Stimulated activated CD4-positive, alpha-beta T cell treated with anti-CD3 and anti-CD28 coated beads, Interleukin-15, amount 100 ng/mL, for 1 hour (primary cell): ENCODE results near the gene SLC30A2.
"Not testable (repeated sequence)": the region's sequence is repeated elsewhere in the genome, so short reads cannot be mapped to it uniquely, and the experiment has no call there.

Source experiments
- DNase-seq, 2 donors: peaks; one replicate each; pipeline ENCODE4 v3.0.0-alpha.2; 2020; ENCODE audit warnings: low read depth in 1 of 2, low spot score in 1 of 2

The SLC30A2 gene

GRCh38 chr1:26045722-26046245 lies at the start of gene SLC30A2:
Gene SLC30A2, minus strand, starts transcription at chr1:26046118. Its CDS starts 222 bp downstream, at chr1:26045896.
- no peak for DNase-seq

GRCh38 chr1:26094677-26095383 lies 48.9 kb upstream of the SLC30A2 start:
- no peak for DNase-seq

- DNase-seq: no peak
Observed at GRCh38 chr1:26094076-26094669, 48.3 kb upstream of the SLC30A2 start.

- not testable (repeated sequence) for DNase-seq
Observed at GRCh38 chr1:26093569-26093968, 47.7 kb upstream of the SLC30A2 start.

- no peak for DNase-seq
Observed at GRCh38 chr1:26092422-26092821, 46.5 kb upstream of the SLC30A2 start.

GRCh38 chr1:26090893-26091292 lies 45.0 kb upstream of the SLC30A2 start:
- DNase-seq: no peak

DNA sequence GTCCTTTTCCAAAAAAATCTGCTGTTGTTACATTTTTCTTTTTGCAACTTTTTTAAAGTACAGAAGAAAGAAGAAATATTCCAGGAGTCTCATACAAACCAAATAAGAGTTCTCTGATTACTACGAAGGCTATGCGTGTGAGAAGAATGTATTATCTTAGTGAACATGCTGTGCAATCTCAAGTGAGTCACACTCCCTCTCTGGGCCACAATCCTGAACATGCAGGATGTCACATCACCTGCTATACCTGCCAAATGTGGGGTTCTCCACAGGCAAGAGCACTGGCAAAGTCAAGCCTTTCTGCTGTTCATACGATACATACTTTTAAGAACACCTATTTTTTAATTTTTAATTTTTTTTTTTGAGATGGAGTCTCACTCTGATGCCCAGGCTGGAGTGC lies 43.2 kb upstream of the SLC30A2 start:
- DNase-seq: no peak

- DNase-seq: no peak
Observed at GRCh38 chr1:26084844-26085243, 38.9 kb upstream of the SLC30A2 start.

DNA sequence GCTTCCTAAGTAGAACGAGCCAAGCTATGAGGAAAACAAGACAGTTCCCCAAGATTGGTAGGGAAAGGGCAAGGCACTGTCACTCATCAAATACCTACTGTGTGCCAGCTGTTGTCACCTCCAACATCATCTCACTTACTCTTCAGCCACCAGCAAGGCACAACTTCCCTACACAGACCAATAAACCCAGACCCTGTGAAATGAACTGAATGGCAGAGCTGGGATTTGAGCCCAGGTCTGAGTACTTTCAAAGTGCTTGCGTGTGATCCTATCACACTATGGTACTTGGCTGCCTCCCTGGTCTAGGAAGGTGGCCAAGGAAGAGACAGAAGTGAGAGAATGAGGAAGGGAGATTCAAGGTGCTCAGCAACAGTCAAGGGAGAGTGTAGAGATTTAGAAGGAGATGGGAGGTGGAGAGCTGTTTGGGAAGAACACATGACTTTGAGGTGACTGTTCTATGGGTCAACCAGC lies 38.2 kb upstream of the SLC30A2 start:
- no peak for DNase-seq

GRCh38 chr1:26083208-26083607 lies 37.3 kb upstream of the SLC30A2 start:
- DNase-seq: no peak

GRCh38 chr1:26082020-26082350 lies 36.1 kb upstream of the SLC30A2 start:
- no peak for DNase-seq

DNA sequence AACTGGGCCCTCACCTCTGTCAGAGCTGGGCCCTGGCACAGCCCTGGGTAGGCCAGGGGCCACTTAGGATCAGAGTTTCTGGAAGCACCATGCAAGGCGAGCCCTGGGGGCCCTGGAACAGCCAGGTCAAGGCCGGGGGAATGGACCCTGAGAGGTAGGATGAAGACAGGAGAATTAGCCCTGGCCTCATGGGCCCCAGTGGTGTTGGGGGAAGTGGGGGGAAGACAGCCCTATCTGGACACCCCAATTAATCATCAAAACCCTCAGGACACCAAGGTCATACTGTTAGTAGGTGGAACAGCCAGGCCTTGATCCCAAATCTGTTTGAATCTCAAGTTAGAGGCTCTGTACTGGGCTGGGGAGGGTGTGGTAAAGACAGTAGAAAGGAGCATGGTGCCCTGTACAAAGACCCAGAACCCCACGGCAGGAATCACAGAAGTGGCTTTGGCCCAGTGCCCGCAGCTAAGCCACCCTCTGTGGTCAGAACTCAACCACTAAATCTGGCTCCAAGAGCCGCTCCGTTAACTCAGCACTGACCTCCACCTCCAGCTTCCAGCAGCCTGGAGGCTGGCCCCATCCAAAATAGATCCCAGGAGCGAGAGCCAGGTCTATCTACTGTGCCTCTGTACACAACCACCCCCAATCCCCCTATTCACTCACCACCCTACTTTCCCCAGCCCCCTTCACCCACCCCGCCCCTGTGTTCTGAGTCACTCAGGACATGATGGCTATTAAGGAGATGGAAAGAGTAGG lies 35.5 kb upstream of the SLC30A2 start:
- DNase-seq: no peak

DNA sequence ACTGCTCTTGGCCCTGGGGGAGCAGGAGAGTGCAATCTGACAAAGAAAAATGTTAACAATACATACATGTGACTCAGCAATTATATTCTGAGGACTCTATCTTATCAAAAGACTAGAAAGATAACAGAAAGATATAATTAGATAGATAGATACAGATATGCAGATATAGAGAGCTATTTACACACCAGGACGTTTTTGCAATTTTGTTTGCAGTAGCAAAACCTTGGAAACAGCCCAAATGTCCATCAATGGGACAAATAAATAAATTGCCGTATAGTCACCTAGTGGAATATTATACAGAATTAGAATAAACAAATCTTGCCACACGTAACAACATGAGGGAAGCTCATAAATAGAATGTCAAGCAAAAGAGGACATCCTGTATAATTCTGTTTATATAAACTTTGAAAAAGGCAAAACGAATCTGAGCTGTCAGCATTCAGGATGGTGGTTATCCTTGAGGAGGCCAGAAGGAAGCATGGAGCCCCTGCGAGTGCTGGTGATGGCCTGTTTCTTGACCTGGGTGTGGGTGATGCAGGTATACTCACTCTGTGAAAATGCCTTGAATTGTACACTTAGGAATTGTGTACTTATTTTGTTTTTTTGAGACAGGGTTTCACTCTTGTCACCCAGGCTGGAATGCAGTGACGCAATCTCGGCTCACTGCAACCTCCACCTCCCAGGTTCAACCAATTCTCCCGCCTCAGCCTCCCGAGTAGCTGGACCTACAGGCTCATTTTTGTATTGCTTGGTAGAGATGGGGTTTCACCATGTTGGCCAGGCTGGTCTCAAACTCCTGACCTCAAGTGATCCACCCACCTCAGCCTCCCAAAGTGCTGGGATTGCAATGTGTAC lies 34.3 kb upstream of the SLC30A2 start:
- DNase-seq: no peak

GRCh38 chr1:26079178-26079563 lies 33.3 kb upstream of the SLC30A2 start:
- DNase-seq: no peak

- no peak for DNase-seq
Observed at GRCh38 chr1:26078286-26079177, 32.6 kb upstream of the SLC30A2 start.

- DNase-seq: no peak
Observed at GRCh38 chr1:26077524-26077923, 31.6 kb upstream of the SLC30A2 start.

DNA sequence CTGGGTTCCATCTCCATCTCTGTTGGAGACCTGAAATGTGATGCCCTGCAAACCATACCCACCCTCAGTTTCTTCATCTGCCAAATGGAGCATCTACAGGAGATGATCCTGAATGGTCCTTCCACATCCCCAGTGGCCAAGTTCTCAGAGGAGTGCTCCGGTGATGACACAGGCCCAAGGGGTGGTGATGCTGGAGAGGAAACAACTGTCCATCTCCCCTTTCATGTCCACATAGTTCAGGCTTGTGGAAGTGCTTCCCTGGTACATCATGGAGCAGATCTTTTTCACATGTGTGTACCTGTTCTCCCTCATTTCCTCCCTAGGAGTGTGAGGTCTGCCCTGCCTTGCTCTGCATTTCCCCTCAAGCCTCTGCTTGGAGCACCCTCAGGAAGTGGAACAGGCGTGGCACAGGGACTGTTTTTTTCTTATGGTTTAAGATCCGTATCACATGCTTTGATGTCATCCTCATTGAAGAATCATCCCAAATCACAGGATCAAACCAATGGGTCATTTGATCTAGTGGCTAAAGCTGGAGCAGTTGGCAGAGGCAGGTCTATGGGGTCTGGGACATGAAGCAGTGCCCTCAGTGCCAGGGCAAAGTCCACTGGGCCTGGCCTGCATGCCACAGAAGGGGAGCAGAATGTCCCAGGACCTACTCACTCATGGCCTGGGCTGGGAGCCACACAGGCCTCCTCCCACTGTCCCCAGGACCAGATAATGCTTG lies 29.7 kb upstream of the SLC30A2 start:
- no peak for DNase-seq

GRCh38 chr1:26072305-26072704 lies 26.4 kb upstream of the SLC30A2 start:
- no peak for DNase-seq

DNA sequence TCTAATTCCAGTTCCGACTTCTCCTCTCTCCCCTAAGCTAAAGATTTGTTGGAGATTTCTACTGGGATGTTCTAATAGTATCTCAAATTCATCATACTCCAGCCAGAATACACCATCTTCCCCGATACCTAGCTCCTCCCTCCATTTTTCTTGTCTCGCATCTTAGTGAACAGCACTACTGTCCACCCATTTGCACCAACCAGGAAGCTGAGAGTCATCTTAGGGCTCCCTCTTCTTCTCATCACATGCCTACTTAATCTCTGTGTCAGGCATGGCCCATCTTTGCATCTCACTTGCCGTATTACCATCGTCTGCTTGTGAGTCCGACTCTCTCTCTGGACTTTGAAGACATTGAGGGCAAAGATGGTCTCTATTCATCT lies 25.0 kb upstream of the SLC30A2 start:
- DNase-seq: no peak
